MG63 (cell line): ENCODE data around the gene RFFL. TPM values are rescaled to one million over a fixed set of nuclear protein-coding genes. Genes with fewer than 3 reads are reported as not detected.
"Not testable (repeated sequence)": the region's sequence is repeated elsewhere in the genome, so short reads cannot be mapped to it uniquely, and the experiment has no call there.

Experiments
- DNase-seq: peaks from one replicate; pipeline ENCODE4 v3.0.0-alpha.2; 2020
- H3K27me3 ChIP-seq: fragments of 250-450 bp; sonication (Bioruptor Pico); 2 replicates; pipeline ENCODE4 v1.5.1; 2020; ENCODE audit warnings: mild to moderate bottlenecking, moderate library complexity
- H3K36me3 ChIP-seq: fragments of 250-450 bp; sonication (Bioruptor Pico); 2 replicates; pipeline ENCODE4 v1.5.1; 2020; ENCODE audit warnings: mild to moderate bottlenecking, moderate library complexity
- H3K4me3 ChIP-seq: fragments of 250-450 bp; sonication (Bioruptor Pico); 2 replicates; pipeline ENCODE4 v1.5.1; 2020; ENCODE audit warnings: mild to moderate bottlenecking, moderate library complexity
- H3K9me3 ChIP-seq: fragments of 250-450 bp; sonication (Bioruptor Pico); 2 replicates; pipeline ENCODE4 v1.5.1; 2020; ENCODE audit warnings: mild to moderate bottlenecking, moderate library complexity
- total RNA-seq: library from RNA; depleted of rRNA; stranded (reverse); fragments of >200 nt; shearing (Covaris generic); gene quantifications from 2 replicates; pipeline ENCODE4 v1.2.3, GENCODE V29; 2014; ENCODE audit warnings: low replicate concordance

The RFFL gene
- total RNA-seq, 1 experiment from 2014 or later: 18.0 TPM

DNA sequence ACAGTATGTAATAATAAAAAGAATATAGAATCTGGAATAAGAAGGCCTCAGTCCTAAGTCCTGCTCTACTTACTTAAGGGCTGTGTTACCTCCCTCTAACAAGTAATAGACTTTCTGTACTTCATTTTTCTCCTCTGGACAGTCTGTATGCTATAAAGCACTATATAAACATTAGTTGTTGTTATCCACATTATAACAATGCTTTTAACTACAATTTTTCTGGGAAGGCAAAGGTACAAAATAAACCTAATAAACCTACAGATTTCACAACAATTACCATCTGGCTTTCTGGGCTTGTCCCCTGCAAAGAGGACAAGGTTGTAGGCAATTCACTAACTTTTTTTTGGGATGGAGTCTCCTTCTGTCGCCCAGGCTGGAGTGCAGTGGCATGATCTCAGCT, 32.7 kb downstream of the RFFL start:
- H3K4me3 ChIP-seq: no peak overlapping the region
- no peaks in the 10 kb centered on the region for H3K9me3 ChIP-seq
- no peaks in the 10 kb centered on the region for H3K27me3 ChIP-seq
- no peak for DNase-seq
- H3K36me3 ChIP-seq: no peaks in the 10 kb centered on the region

DNA sequence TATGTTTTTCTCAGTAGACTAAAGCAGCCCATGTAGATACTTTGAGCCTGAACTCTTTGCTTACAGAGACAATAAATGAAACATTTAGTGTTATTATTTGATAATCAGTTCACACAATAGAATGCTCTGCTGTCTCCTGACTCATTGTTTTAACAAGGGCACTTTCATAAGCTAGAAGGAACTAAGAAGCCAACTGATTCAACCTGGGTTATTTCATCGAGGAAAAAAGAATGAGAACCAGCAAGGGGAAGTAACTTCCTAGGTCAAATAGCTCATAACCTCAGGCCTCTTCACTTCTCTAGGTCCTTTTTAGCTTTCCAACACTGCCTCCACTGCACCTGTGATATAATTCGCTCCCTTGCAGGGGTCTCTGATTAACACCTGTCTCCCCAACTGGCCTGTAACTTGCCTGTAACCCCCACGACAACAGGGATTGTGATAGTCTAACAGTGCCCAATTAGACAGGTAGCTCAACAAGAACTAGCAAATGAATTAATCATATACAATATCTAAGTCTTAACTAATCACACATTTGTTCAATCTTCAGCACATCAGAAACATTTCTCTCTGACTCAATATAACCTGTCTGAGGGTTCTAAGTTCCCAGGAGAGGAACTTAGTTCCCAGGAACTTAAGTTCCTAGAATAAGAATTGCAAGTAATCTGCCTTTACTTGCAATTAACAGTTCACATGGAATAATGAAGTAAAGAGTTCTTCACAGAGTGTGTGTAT, 34.8 kb downstream of the RFFL start:
- Histone ChIP-seq H3K9me3 (no peaks in the 10 kb centered on the region), H3K27me3 (no peaks in the 10 kb centered on the region), H3K36me3 (no peaks in the 10 kb centered on the region), H3K4me3 (no peak overlapping the region)
- no peak for DNase-seq

DNA sequence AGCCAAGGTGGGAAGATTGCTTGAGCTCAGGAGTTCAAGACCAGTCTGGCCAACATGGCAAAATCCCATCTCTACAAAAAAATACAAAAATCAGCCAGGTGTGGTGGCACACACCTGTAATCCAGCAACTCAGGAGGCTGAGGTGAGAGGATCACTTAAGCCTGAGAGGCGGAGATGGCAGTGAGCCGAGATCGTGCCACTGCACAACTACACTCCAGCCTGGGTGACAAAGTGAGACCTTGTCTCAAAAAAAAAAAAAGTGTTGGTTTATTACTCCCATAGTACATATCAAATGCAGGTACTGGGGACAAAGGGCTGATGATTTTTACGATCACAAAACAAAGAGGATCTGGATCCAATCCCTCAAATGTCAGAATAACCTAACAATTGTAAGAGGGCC, 35.4 kb downstream of the RFFL start:
- not testable (repeated sequence) for H3K9me3 ChIP-seq, DNase-seq, H3K36me3 ChIP-seq, H3K27me3 ChIP-seq, H3K4me3 ChIP-seq

DNA sequence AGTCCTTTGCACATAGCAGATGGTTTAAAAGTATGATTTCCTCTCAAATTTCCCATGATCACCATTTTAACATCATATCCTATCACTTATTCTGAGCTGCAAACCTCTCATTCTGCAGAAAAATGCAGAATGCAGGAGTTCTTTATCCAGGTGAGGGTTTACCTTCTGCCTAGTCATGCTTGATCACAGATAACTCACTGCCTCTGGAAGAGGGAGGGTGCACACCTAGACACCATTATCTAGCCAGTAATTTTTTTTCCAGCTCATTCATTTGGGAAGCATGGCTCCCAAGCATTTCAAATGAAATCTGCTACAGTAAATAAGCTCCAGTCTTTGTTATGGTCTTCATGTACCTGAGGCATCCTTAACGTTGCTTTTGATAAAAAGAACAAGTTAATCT, 38.0 kb downstream of the RFFL start:
- Histone ChIP-seq H3K4me3 (no peak overlapping the region), H3K36me3 (peaks cover 7% of the 10 kb centered on the region), H3K9me3 (no peaks in the 10 kb centered on the region), H3K27me3 (no peaks in the 10 kb centered on the region)
- DNase-seq: no peak

DNA sequence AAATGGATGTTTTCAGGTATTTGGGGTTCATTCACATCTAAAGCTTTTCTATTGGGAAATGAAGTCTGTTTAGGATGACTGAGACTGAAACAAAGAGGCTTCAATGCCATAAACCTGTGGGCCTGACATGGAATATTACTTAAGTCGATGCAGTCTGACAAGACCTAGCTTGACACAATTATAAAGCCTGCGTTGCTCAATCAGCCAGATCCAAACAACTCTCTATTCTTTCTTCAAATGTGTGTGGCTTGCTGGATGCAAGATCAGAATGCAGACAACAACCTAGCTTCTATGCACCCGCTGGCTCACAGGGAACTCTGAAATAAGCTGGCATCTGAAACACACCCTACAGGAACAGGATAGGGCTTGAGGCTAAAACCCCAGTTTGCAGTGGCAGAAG, 40.0 kb downstream of the RFFL start:
- DNase-seq: no peak
- H3K9me3 ChIP-seq: no peaks in the 10 kb centered on the region
- peaks cover 7% of the 10 kb centered on the region for H3K36me3 ChIP-seq
- H3K4me3 ChIP-seq: no peak overlapping the region
- H3K27me3 ChIP-seq: no peaks in the 10 kb centered on the region

DNA sequence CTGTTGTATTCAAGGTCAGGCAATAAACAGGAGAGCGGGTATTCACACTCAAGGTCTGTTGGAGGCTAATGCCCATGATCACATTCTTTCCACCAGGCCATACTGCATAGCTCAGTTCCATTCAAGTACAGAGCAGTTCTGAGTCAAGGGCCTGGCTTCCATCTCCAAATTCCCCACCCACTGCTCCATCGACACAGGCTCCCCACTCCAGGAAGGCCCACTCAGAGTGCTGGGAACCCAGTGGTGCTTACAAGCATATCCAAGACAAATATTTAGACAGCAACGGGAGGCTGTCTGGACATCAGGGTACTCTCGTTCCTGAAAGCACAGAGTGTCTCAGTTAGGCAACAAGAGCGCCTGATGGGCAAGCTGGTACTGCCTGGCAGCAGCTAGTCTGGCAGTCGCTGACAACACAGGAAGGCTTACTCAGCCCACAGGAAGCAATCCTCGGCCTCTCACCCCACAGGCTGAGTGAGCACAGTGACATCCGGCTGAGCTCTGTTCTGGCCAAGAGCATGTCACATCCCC, 40.9 kb downstream of the RFFL start:
- peak; percentile 94 for DNase-seq
- Histone ChIP-seq H3K27me3 (no peaks in the 10 kb centered on the region), H3K4me3 (no peak overlapping the region), H3K36me3 (peaks cover 7% of the 10 kb centered on the region), H3K9me3 (no peaks in the 10 kb centered on the region)

DNA sequence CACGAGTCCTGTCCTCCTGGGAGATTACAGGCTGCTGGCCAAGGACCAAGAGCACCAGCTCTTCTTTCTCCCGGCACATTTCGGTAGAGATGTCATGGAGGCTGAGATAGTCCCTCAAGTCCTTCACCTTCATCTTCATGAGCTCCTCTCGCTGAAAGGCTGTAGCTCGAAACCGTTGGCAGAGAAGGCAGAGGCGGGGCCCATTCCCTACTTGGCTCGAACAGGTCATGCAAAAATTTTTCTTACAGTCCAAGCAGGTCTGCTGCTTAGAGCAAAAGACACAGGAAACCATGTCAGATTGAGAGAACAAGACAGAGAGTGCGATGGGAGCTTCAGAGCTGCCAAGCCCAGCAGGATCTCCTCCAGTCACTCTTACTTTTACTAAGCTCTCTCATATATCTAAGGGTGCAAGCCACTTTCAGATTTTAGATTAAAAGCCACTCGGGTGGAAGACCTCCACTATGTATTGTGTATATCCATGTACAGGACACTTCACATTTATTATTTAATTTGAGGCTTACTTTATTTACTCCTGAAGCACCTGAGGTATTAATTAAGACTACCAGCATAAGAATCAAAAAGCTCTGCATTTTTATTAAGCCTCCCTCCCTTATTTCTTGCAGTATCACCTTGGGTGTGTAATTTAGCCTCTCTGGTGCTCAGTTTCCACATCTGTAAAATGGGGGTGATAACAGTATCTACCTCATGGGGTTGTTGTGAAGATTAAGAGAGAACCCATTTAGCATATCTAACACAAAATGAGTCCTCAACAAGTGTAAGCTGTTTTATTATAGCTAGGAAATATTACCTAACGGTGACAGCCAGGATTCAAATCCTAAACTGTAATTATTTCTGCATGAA, 41.8 kb downstream of the RFFL start:
- no peak for DNase-seq
- Histone ChIP-seq H3K9me3 (no peaks in the 10 kb centered on the region), H3K27me3 (no peaks in the 10 kb centered on the region), H3K4me3 (no peak overlapping the region), H3K36me3 (peaks cover 7% of the 10 kb centered on the region)

DNA sequence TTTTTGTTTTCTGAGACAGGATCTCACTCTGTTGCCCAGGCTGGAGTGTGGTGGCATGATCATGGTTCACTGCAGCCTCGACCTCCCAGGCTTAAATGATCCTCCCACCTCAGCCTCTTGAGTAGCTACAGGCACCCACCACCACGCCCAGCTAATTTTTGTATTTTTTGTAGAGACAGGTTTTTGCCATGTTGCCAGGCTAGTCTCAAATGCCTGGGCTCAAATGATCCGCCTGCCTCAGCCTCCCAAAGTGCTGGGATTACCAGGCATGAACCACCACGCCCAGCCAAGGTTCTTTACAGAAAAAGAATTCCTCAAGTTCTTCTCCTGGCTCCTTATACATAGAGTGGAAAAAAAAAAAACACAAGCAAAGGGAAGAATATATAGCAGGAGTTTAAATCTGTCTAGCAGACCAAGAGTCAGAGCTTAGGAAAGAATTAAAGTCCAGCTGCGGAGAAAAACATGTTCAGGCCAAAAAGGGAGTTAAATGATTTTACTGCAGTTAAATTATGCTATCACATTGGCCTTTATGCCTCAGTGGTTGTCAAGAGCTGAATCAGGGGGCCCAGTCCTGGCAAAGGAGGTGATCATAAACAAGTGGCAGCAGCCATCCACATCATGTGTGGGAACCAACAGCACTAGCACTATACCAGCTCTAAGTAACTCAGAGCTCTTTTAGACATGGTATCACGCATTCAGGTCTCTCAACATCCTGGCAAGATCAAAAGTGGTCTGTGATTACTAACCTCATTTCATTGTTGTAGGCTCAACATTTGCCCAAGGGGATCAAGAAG, 43.9 kb downstream of the RFFL start:
- Histone ChIP-seq H3K9me3 (no peaks in the 10 kb centered on the region), H3K36me3 (peaks cover 24% of the 10 kb centered on the region), H3K4me3 (no peak overlapping the region), H3K27me3 (no peaks in the 10 kb centered on the region)
- DNase-seq: no peak

DNA sequence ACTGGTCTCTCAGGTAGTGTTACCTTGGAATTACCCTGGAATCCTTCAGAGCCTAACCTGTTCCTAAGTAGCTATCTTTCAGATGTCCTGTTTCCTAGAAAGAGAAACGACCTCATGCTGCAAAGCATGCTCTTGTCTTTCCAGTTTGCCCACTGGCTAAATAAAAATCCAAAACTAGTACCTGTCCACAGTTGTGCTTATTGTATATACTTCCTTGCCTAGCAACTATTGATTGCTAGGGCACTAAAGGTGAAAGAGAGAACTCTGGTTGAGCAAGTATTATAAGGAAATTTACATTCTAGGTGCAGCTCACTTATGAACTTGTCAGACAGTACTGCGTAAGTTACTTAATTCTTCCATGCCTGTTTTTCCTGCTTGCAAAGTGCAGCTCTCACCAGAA, 44.7 kb downstream of the RFFL start:
- Histone ChIP-seq H3K4me3 (no peak overlapping the region), H3K27me3 (no peaks in the 10 kb centered on the region)
- no peak for DNase-seq

DNA sequence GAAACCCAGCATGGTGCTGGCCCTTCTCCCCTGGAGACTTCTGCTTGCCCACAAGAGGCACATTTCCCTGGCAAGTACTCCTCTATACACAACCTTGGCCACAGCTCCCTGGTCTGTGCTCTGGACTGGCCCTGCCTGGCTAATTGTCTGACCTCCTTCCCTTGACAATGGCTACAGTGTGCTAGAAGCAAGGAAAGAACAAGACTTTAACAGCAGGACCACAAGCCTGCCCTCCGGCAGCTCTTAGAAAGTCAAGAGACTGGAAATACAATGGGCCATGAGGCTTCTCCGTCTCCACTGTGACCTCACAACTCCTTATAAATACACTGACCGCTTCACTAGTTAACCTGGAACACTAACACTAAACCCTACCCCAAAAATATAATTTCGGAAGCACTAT, 46.5 kb downstream of the RFFL start:
- no peaks in the 10 kb centered on the region for H3K27me3 ChIP-seq
- no peak overlapping the region for H3K4me3 ChIP-seq
- DNase-seq: no peak
- H3K36me3 ChIP-seq: peaks cover 24% of the 10 kb centered on the region
- H3K9me3 ChIP-seq: no peaks in the 10 kb centered on the region

More for the DNA sequence above, 44.7 kb downstream of the RFFL start:
- Histone ChIP-seq H3K36me3 (peaks cover 24% of the 10 kb centered on the region), H3K9me3 (no peaks in the 10 kb centered on the region)

DNA sequence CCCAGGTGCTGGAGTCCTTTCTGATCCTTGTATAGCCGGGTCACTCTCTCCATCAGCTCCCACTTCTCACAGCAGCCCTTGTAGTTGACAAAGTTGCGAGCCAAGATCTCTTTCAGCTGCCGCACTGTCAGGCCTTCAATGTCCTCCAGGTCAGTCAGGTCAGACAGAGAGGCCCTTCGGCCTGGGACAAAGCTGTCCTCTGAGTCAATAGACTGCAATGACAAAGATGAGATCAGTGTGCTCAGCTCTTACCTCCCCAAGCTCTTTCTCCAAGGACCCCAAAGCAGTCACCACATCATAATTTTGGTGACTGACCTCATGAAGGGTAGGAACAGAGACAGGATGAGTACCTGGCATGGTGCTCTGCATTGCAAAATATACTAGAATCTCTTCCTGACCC, 47.1 kb downstream of the RFFL start:
- Histone ChIP-seq H3K9me3 (no peaks in the 10 kb centered on the region), H3K4me3 (no peak overlapping the region), H3K36me3 (peaks cover 24% of the 10 kb centered on the region), H3K27me3 (no peaks in the 10 kb centered on the region)
- DNase-seq: no peak

DNA sequence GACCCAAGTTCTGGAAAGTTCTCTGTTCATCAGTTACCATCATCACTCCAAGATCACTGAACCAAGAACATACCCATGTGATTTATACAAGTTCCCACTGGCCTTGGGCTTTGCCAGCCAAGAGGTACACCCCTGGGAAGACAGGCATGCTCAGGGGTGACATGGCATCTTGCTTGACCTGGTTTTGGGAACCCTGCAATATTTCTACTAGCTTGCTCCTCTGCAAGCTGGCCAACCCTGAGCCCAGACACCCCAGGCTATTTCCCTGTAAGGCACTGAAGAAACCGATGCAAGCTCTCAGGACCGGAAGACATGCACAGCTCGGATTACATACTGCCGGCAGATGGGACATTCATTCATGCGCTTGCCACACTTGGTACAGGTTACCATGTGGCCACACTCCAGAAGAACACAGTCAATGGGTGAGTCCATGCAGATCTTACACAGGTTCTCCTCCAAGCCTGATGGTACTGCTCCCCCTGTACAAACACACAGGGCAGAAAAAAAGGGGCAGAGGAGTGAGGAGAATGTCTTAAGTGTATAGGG, 51.8 kb downstream of the RFFL start:
- Histone ChIP-seq H3K4me3 (no peak overlapping the region), H3K36me3 (peaks cover 25% of the 10 kb centered on the region), H3K9me3 (no peaks in the 10 kb centered on the region), H3K27me3 (no peaks in the 10 kb centered on the region)
- DNase-seq: no peak

DNA sequence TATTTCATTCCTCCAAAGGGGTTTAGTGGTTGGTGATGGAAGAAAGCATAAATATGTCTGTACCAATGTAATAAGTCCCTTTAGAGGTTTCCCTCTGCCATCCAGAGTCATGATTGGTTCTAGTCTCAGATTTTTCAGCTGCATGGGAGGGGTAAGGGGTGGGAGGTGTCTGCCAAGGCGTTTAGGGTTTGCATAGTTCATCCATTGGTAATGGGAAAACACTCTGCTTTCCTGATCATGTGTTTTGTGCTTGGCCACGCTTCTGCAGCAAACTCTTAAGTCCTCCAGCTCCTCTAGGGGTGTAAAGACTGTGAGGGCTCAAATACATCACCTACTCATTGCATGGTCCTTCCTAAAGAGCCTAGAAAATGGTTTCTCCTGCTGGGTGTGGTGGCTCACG, 53.4 kb downstream of the RFFL start:
- Histone ChIP-seq H3K27me3 (no peaks in the 10 kb centered on the region), H3K36me3 (peaks cover 13% of the 10 kb centered on the region), H3K4me3 (no peak overlapping the region), H3K9me3 (no peaks in the 10 kb centered on the region)
- DNase-seq: no peak

DNA sequence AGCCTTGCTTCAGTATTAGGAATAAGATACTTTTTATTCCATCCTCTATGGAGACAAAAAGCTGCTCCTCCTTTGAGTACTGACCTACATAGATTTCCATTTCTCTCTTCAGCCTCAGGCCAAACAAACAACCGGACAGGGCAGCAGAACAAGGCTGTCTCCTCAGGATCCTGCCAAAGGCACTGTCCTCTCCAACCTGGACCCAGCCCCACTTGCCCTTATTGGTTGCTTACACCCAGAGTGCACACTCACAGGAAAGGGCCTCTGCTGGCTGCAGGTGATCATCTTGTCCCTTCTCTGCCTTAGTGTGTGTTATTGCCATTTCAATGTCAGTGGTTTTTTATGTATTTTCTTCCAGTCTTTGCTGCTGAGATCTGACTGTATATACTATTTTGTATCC, 56.5 kb downstream of the RFFL start:
- Histone ChIP-seq H3K27me3 (no peaks in the 10 kb centered on the region), H3K9me3 (no peaks in the 10 kb centered on the region), H3K36me3 (peaks cover 23% of the 10 kb centered on the region), H3K4me3 (no peak overlapping the region)
- DNase-seq: no peak

DNA sequence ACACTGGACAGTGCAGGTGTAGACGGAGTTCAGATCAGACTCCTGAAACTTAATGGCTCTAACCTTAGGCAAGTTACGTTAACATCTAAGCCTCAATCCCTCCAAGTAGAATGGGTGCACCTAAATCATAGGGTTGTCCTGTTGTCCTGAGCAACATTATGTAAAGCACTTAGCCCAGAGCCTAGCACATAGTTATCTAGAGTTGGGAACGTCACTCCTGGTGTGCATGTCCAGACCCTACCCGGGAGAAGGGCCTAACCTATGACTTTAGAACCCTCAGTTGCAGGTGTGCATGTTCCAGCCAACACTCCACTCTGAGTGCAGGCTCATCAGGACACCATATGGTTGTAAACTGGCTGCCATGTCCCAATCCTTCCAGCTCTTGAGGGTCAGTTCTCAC, 57.2 kb downstream of the RFFL start:
- no peak for DNase-seq
- H3K27me3 ChIP-seq: no peaks in the 10 kb centered on the region
- no peaks in the 10 kb centered on the region for H3K9me3 ChIP-seq
- peaks cover 29% of the 10 kb centered on the region for H3K36me3 ChIP-seq
- no peak overlapping the region for H3K4me3 ChIP-seq

DNA sequence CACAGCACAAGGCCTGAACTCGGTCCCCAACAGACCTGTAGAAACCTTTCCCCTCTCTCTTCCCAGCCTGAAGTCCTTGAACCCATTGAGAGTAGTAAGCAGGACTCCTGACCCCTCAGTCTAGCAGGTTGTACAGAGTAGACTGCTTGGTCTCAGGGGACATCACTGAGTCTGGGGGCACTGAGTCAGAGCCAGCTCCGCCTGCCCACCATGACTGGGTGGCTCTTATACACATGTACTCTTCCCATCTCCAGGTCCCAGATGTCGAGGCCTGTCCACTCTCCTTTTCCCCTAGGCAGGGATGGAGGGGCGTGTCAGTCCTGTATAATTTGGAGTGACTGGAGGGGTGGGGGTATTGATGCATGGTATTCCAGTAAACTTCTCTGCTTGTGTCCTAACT, 59.7 kb downstream of the RFFL start:
- Histone ChIP-seq H3K36me3 (peaks cover 47% of the 10 kb centered on the region), H3K4me3 (no peak overlapping the region), H3K9me3 (no peaks in the 10 kb centered on the region), H3K27me3 (no peaks in the 10 kb centered on the region)
- no peak for DNase-seq
